ENCODE measurements around the gene SENP8.

DNA sequence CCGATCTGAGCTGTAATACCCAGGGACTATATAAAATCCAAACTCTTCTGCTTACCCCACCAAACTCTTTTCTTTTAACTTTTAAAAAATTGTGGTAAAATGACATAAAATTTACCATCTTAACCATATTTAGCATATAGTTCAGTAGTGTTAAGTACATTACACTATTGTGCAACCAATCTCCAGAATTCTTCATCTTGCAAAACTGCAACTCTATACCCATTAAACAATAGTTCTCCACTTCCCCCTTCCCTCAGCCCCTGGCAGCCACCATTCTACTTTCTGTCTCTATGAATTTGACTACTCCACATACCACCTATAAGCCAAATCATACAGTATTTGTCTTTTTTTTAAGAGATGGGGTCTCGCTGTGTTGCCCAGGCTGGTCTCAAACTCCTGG, 38.7 kb downstream of the SENP8 start:
- no peak for TF ChIP-seq TSHZ2 (CRISPR knock-in tag; IDR thresholded peaks at IDR 0.05)
- TF ChIP-seq GLIS3 (CRISPR knock-in tag; IDR thresholded peaks at IDR 0.05): no peak
- TF ChIP-seq PATZ1 (CRISPR knock-in tag; IDR thresholded peaks at IDR 0.05; ENCODE audit: borderline replicate concordance): no peak
- TF ChIP-seq CREB5 (CRISPR knock-in tag; IDR thresholded peaks at IDR 0.05; ENCODE audit: low read depth): no peak
- no peak for TF ChIP-seq ZC3H10 (CRISPR knock-in tag; IDR thresholded peaks at IDR 0.05)
- no peak for TF ChIP-seq ARNTL (CRISPR knock-in tag; IDR thresholded peaks at IDR 0.05; ENCODE audit: borderline replicate concordance, low read depth)
- no peak for TF ChIP-seq POU6F1 (CRISPR knock-in tag; IDR thresholded peaks at IDR 0.05; ENCODE audit: borderline replicate concordance, low read depth)
- no peak for TF ChIP-seq ZNF8 (CRISPR knock-in tag; IDR thresholded peaks at IDR 0.05)
- TF ChIP-seq PPARA (CRISPR knock-in tag; IDR thresholded peaks at IDR 0.05; ENCODE audit: borderline replicate concordance): no peak
- no peak for TF ChIP-seq OSR1 (CRISPR knock-in tag; IDR thresholded peaks at IDR 0.05)
- TF ChIP-seq SNAI2 (CRISPR knock-in tag; IDR thresholded peaks at IDR 0.05): no peak
- TF ChIP-seq TCF4 (CRISPR knock-in tag; IDR thresholded peaks at IDR 0.05; ENCODE audit: borderline replicate concordance): no peak
- TF ChIP-seq ZFP3 (CRISPR knock-in tag; IDR thresholded peaks at IDR 0.05): no peak
